Liver (tissue), 3 donors: ENCODE measurements around the gene GRK1.

ENCODE experiments used
- RAD21 ChIP-seq, 2 donors: IDR thresholded peaks; 2 replicates each; pipeline ENCODE4 v1.6.1; 2016; ENCODE audit warnings: antibody characterized with exemption in 2 of 2, mild to moderate bottlenecking in 2 of 2
- RXRA ChIP-seq, 2 donors: IDR thresholded peaks; 2 replicates each; pipeline ENCODE4 v1.6.1; 2017 to 2018; ENCODE audit warnings: antibody characterized with exemption in 2 of 2, mild to moderate bottlenecking in 1 of 2
- TAF1 ChIP-seq: conservative IDR thresholded peaks from 2 replicates; pipeline ENCODE4 v1.6.1; 2016; ENCODE audit warnings: antibody characterized with exemption, mild to moderate bottlenecking
- TF ChIP-seq, protein P1 (sequence below): fragments of 150-350 bp; IDR thresholded peaks from 2 replicates; pipeline ENCODE4 v1.5.1; 2017; ENCODE audit warnings: improper control_type of control experiment, low read depth, low read length; ENCODE audit not compliant: missing input control
- TF ChIP-seq, protein P2 (sequence below): IDR thresholded peaks from 2 replicates; pipeline ENCODE4 v1.6.1; 2016; ENCODE audit warnings: antibody characterized with exemption
- TF ChIP-seq, protein P3 (sequence below): IDR thresholded peaks from 2 replicates; pipeline ENCODE4 v1.6.1; 2016; ENCODE audit warnings: antibody characterized with exemption
- donor health status: healthy.
- donor health status: healthy.

DNA sequence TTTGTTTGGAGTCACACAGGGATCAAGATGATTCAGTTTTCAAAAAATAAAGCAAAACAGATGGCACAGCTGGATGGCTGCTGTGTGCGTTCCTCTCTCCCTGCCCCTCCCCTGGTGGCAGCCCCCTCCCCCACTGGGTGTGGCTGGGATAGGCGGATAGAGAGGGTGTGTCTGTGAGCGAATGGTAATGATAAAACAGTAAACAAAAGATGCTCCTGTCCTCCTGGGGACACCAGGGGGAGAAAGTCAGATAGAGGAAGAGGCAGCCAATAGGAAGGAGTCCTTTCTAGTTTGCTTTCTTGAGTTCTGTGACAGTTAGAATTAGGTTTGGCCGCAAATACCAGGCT is 98.5 kb downstream of the GRK1 start:
- TF ChIP-seq, protein P1, sequence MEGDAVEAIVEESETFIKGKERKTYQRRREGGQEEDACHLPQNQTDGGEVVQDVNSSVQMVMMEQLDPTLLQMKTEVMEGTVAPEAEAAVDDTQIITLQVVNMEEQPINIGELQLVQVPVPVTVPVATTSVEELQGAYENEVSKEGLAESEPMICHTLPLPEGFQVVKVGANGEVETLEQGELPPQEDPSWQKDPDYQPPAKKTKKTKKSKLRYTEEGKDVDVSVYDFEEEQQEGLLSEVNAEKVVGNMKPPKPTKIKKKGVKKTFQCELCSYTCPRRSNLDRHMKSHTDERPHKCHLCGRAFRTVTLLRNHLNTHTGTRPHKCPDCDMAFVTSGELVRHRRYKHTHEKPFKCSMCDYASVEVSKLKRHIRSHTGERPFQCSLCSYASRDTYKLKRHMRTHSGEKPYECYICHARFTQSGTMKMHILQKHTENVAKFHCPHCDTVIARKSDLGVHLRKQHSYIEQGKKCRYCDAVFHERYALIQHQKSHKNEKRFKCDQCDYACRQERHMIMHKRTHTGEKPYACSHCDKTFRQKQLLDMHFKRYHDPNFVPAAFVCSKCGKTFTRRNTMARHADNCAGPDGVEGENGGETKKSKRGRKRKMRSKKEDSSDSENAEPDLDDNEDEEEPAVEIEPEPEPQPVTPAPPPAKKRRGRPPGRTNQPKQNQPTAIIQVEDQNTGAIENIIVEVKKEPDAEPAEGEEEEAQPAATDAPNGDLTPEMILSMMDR, result no peak
- TF ChIP-seq TAF1, result no peak
- TF ChIP-seq, protein P2, sequence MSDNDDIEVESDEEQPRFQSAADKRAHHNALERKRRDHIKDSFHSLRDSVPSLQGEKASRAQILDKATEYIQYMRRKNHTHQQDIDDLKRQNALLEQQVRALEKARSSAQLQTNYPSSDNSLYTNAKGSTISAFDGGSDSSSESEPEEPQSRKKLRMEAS, result no peak
- TF ChIP-seq, protein P3, sequence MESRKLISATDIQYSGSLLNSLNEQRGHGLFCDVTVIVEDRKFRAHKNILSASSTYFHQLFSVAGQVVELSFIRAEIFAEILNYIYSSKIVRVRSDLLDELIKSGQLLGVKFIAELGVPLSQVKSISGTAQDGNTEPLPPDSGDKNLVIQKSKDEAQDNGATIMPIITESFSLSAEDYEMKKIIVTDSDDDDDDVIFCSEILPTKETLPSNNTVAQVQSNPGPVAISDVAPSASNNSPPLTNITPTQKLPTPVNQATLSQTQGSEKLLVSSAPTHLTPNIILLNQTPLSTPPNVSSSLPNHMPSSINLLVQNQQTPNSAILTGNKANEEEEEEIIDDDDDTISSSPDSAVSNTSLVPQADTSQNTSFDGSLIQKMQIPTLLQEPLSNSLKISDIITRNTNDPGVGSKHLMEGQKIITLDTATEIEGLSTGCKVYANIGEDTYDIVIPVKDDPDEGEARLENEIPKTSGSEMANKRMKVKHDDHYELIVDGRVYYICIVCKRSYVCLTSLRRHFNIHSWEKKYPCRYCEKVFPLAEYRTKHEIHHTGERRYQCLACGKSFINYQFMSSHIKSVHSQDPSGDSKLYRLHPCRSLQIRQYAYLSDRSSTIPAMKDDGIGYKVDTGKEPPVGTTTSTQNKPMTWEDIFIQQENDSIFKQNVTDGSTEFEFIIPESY, result no peak
- no peak for TF ChIP-seq RAD21 (IDR thresholded peaks at IDR 0.05)
- no peak for TF ChIP-seq RXRA (IDR thresholded peaks at IDR 0.05)
